NT2/D1 (cell line): ENCODE results near the gene TCP11L2.

ENCODE experiments used
- SUZ12 ChIP-seq: IDR thresholded peaks from 2 replicates; pipeline ENCODE4 v1.6.1; 2011; ENCODE audit not compliant: insufficient read length, insufficient read depth; ENCODE audit errors: extremely low read depth
- YY1 ChIP-seq: IDR thresholded peaks from 2 replicates; pipeline ENCODE4 v1.6.1; 2011; ENCODE audit not compliant: insufficient read length, insufficient read depth
- ZNF274 ChIP-seq: IDR thresholded peaks from 2 replicates; pipeline ENCODE4 v1.6.1; 2011; ENCODE audit warnings: mild to moderate bottlenecking, low read depth, low read length

DNA sequence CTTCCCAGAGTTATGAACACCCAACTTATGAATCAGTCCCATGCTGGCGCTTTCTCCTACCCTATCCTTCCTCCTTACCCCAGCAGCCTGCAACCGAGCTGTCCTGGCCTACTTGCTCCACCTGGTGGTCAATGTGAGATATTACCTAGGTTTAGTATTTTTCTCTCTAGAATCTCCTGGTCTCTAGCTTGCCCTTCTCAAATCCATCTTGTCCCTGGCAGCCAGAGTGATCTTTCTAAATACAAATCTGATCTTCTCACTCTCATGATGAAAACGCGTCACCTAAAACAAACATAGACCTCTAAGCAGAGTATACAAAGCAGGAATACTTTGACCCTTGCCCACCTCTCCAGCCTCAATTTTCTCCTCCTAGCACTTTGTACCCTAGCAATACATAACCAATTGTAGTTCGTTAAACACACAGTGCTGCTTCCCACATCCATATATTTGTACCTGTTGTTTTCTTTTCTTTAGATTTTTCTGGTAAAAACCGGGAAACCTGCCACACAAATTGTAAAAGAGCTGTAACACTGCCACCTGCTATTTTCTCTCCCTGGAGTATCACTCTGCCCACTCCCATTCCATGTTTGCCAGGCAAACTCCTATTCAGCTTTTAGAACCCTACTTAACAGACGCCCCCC lies 20.0 kb upstream of the TCP11L2 start:
- TF ChIP-seq YY1 (no peak), ZNF274 (no peak), SUZ12 (no peak)
